GM19438 (cell line): ENCODE measurements around the gene LMX1B.
"Not testable (repeated sequence)": the region's sequence is repeated elsewhere in the genome, so short reads cannot be mapped to it uniquely, and the experiment has no call there.

Source experiments
- ATAC-seq: cut with Tn5 transposase; IDR thresholded peaks from one replicate; pipeline ENCODE4 v1.9.1; 2021; ENCODE audit warnings: low read depth; ENCODE audit not compliant: unreplicated experiment

Gene LMX1B

GRCh38 chr9:126725485-126725884 lies 111.8 kb downstream of the LMX1B start:
- not testable (repeated sequence) for ATAC-seq

- not testable (repeated sequence) for ATAC-seq
These were observed 114.5 kb downstream of the LMX1B start for GRCh38 chr9:126728210-126728609.

- ATAC-seq = not testable (repeated sequence)
These were observed 116.9 kb downstream of the LMX1B start for GRCh38 chr9:126730592-126730991.

- ATAC-seq = no peak
These were observed 119.3 kb downstream of the LMX1B start for GRCh38 chr9:126733005-126733404.

GRCh38 chr9:126734877-126735276 lies 121.1 kb downstream of the LMX1B start:
- no peak for ATAC-seq

- ATAC-seq = no peak
These were observed 121.8 kb downstream of the LMX1B start for GRCh38 chr9:126735482-126735881.

- ATAC-seq = no peak
These were observed 124.8 kb downstream of the LMX1B start for GRCh38 chr9:126738553-126738952.

GRCh38 chr9:126743041-126743440 lies 129.3 kb downstream of the LMX1B start:
- ATAC-seq = no peak

- no peak for ATAC-seq
These were observed 132.1 kb downstream of the LMX1B start for GRCh38 chr9:126745574-126746411.
